Gastrocnemius medialis (tissue), 4 donors: ENCODE data around the gene HS2ST1. TPM values are rescaled to one million over a fixed set of nuclear protein-coding genes. Genes with fewer than 3 reads are reported as not detected.

ENCODE experiments used
- ATAC-seq, 2 donors: fragments of 150-250 bp; one replicate each; pipeline ENCODE4 v1.9.1; 2016
- DNase-seq, 2 donors: peaks; one replicate each; pipeline ENCODE4 v3.0.0-alpha.2; 2019
- H3K27ac ChIP-seq, 4 donors: fragments of 200-600 bp; sonication (generic); 1 replicate in 1 of 4; 2 replicates in 3 of 4; pipeline ENCODE4 v1.5.1; 2016 to 2018; ENCODE audit warnings: mild to moderate bottlenecking in 2 of 4, moderate library complexity in 1 of 4
- H3K27me3 ChIP-seq, 3 donors: fragments of 200-600 bp; sonication (generic) in 2 of 3; 1 replicate in 1 of 3; 2 replicates in 2 of 3; pipeline versions ENCODE4 v1.5.1 to v1.6.0; 2016 to 2019; ENCODE audit warnings: mild to moderate bottlenecking in 1 of 3, moderate library complexity in 1 of 3
- H3K36me3 ChIP-seq, 2 donors: fragments of 200-600 bp; sonication (generic) in 1 of 2; one replicate each; pipeline ENCODE4 v1.5.1; 2017 to 2018
- H3K4me1 ChIP-seq, 2 donors: fragments of 200-600 bp; sonication (generic) in 1 of 2; one replicate each; pipeline ENCODE4 v1.5.1; 2016 to 2017; ENCODE audit warnings: mild to moderate bottlenecking in 2 of 2
- H3K4me3 ChIP-seq, 4 donors: fragments of 200-600 bp; sonication (generic) in 3 of 4; 1 replicate in 1 of 4; 2 replicates in 3 of 4; pipeline ENCODE4 v1.5.1; 2016 to 2019; ENCODE audit warnings: mild to moderate bottlenecking in 2 of 4
- H3K9me3 ChIP-seq, 3 donors: fragments of 200-600 bp; sonication (generic) in 2 of 3; 1 replicate in 1 of 3; 2 replicates in 2 of 3; pipeline ENCODE4 v1.5.1; 2016 to 2019
- CTCF ChIP-seq, 5 experiments: fragments of 450-650 bp in 3 of 5; fragments of 200-600 bp in 2 of 5; sonication (generic) in 2 of 5; IDR thresholded peaks in 4 of 5; conservative IDR thresholded peaks in 1 of 5; 1 replicate in 4 of 5; 2 replicates in 1 of 5; pipeline ENCODE4 v1.5.1; 2016 to 2019; ENCODE audit warnings: antibody characterized with exemption in 5 of 5, mild to moderate bottlenecking in 3 of 5, moderate library complexity in 3 of 5
- POLR2A ChIP-seq, 2 donors: fragments of 450-650 bp; IDR thresholded peaks; one replicate each; pipeline ENCODE4 v1.6.1; 2017; ENCODE audit warnings: antibody characterized with exemption in 2 of 2, mild to moderate bottlenecking in 2 of 2, moderate library complexity in 2 of 2
- in situ Hi-C, 4 donors: fragments of 200-750 bp; cut with MboI; loops; one replicate each; pipeline versions ENCODE4 v1.15.0 to v1.8.0; 2017; ENCODE audit warnings: low sequenced_read_pairs in 4 of 4
- intact Hi-C: fragments of 100-400 bp; cut with DNase I; formaldehyde crosslinking; loops from one replicate; pipeline ENCODE4 v1.15.1; 2023; ENCODE audit warnings: low total_unique reads
- total RNA-seq, 4 donors: library from RNA; depleted of rRNA; stranded (reverse); fragments of >200 nt; gene quantifications; one replicate each; pipeline versions ENCODE4 v1.1.0 to v1.2.3, GENCODE V29; 2016

HS2ST1 gene
- total RNA-seq, 4 donors from 2014 or later: 4.1 to 8.2 (median 6.8) TPM

GRCh38 chr1:87108228-87108627 lies 193.8 kb downstream of the HS2ST1 start:
- Histone ChIP-seq H3K4me1 (no peaks in the 10 kb centered on the region), H3K9me3 (no peaks in the 10 kb centered on the region), H3K36me3 (no peaks in the 10 kb centered on the region), H3K4me3 (no peak overlapping the region), H3K27ac (no peak overlapping the region), H3K27me3 (no peaks in the 10 kb centered on the region)
- ATAC-seq (no peak), DNase-seq (no peak)
- intact Hi-C loops: no loop called here
- no peak for TF ChIP-seq CTCF (IDR thresholded peaks at IDR 0.05 in 4 of 5, conservative IDR thresholded peaks at IDR 0.05 in 1 of 5)
- no peak for TF ChIP-seq POLR2A (IDR thresholded peaks at IDR 0.05)
- in situ Hi-C loops: no loop called here

- no peaks in the 10 kb centered on the region for H3K27me3 ChIP-seq
- in situ Hi-C loops (no loop called here), intact Hi-C loops (no loop called here)
- no peak for DNase-seq
- no peak overlapping the region for H3K27ac ChIP-seq
- no peak for ATAC-seq
- no peak overlapping the region for H3K4me3 ChIP-seq
- TF ChIP-seq CTCF (IDR thresholded peaks at IDR 0.05 in 4 of 5, conservative IDR thresholded peaks at IDR 0.05 in 1 of 5) (no peak), POLR2A (IDR thresholded peaks at IDR 0.05) (no peak)
- no peaks in the 10 kb centered on the region for H3K36me3 ChIP-seq
- no peaks in the 10 kb centered on the region for H3K4me1 ChIP-seq
- H3K9me3 ChIP-seq: no peaks in the 10 kb centered on the region
Observed at GRCh38 chr1:87108814-87109411, 194.5 kb downstream of the HS2ST1 start.

- Histone ChIP-seq H3K9me3 (no peaks in the 10 kb centered on the region), H3K4me1 (no peaks in the 10 kb centered on the region), H3K27me3 (no peaks in the 10 kb centered on the region), H3K36me3 (no peaks in the 10 kb centered on the region), H3K27ac (no peak overlapping the region), H3K4me3 (no peak overlapping the region)
- intact Hi-C loops: no loop called here
- ATAC-seq (no peak), DNase-seq (no peak)
- in situ Hi-C loops: no loop called here
- TF ChIP-seq POLR2A (IDR thresholded peaks at IDR 0.05): no peak
- no peak for TF ChIP-seq CTCF (IDR thresholded peaks at IDR 0.05 in 4 of 5, conservative IDR thresholded peaks at IDR 0.05 in 1 of 5)
Observed at GRCh38 chr1:87111659-87112371, 197.4 kb downstream of the HS2ST1 start.

- in situ Hi-C loops (no loop called here), intact Hi-C loops (no loop called here)
- TF ChIP-seq CTCF (IDR thresholded peaks at IDR 0.05 in 4 of 5, conservative IDR thresholded peaks at IDR 0.05 in 1 of 5) (no peak), POLR2A (IDR thresholded peaks at IDR 0.05) (no peak)
- ATAC-seq: peak in 1 of 2 donors; percentile 49
- Histone ChIP-seq H3K27me3 (no peaks in the 10 kb centered on the region), H3K4me1 (no peaks in the 10 kb centered on the region), H3K36me3 (no peaks in the 10 kb centered on the region), H3K27ac (no peak overlapping the region), H3K4me3 (no peak overlapping the region), H3K9me3 (no peaks in the 10 kb centered on the region)
- peak in 1 of 2 donors; percentile 24 for DNase-seq
Observed at GRCh38 chr1:87113313-87113712, 198.9 kb downstream of the HS2ST1 start.
